Smooth muscle cell (in vitro differentiated cells): ENCODE results near the gene STX2. TPM values are rescaled to one million over a fixed set of nuclear protein-coding genes. Genes with fewer than 3 reads are reported as not detected.

ENCODE experiments used
- DNase-seq: peaks from one replicate; lab custom pipeline; 2025; ENCODE audit not compliant: unreplicated experiment; lab: John Stamatoyannopoulos, UW
- H2AFZ ChIP-seq: fragments of 200-600 bp; sonication (generic); 2 replicates; pipeline ENCODE4 v1.6.0; 2016; ENCODE audit warnings: antibody characterized with exemption, low read depth, mild to moderate bottlenecking
- H3F3A ChIP-seq: fragments of 200-600 bp; sonication (generic); 2 replicates; pipeline ENCODE4 v1.6.0; 2017; ENCODE audit warnings: antibody characterized with exemption, low read depth
- H3K27ac ChIP-seq: fragments of 200-600 bp; sonication (generic); 2 replicates; pipeline ENCODE4 v1.5.1; 2016; ENCODE audit warnings: low read depth, mild to moderate bottlenecking
- H3K27me3 ChIP-seq: fragments of 200-600 bp; sonication (generic); 2 replicates; pipeline ENCODE4 v1.6.1; 2016; ENCODE audit warnings: low read depth, mild to moderate bottlenecking
- H3K36me3 ChIP-seq: fragments of 200-600 bp; sonication (generic); 2 replicates; pipeline ENCODE4 v1.5.1; 2016; ENCODE audit warnings: low read depth
- H3K4me1 ChIP-seq: fragments of 200-600 bp; sonication (generic); 2 replicates; pipeline ENCODE4 v1.5.1; 2016; ENCODE audit warnings: low read depth
- H3K4me2 ChIP-seq: fragments of 200-600 bp; sonication (generic); 2 replicates; pipeline ENCODE4 v1.6.0; 2016; ENCODE audit warnings: mild to moderate bottlenecking
- H3K4me3 ChIP-seq: fragments of 200-600 bp; sonication (generic); 2 replicates; pipeline ENCODE4 v1.5.1; 2016; ENCODE audit warnings: mild to moderate bottlenecking
- H3K79me2 ChIP-seq: fragments of 200-600 bp; sonication (generic); 2 replicates; pipeline ENCODE4 v1.6.0; 2016; ENCODE audit warnings: low read depth, mild to moderate bottlenecking
- H3K9ac ChIP-seq: fragments of 200-600 bp; sonication (generic); 2 replicates; pipeline ENCODE4 v1.6.0; 2016; ENCODE audit warnings: low read depth
- H3K9me3 ChIP-seq: fragments of 200-600 bp; sonication (generic); replicated peaks from 2 replicates; pipeline ENCODE4 v1.5.1; 2016; ENCODE audit warnings: low read depth
- H4K20me1 ChIP-seq: fragments of 200-600 bp; sonication (generic); 2 replicates; pipeline ENCODE4 v1.6.0; 2016; ENCODE audit warnings: low read depth
- WGBS: methylation state at CpG from one replicate; pipeline ENCODE4 v1.1.7; 2016; ENCODE audit warnings: low lambda C conversion rate; 5-methylcytosine and 5-hydroxymethylcytosine counted together
- polyA plus RNA-seq: library from polyadenylated mRNA; unstranded; fragments of >200 nt; fragmentation: Nextera tagmentation; extraction: Ambion mirVana; gene quantifications from 2 replicates; pipeline ENCODE4 v1.2.1, GENCODE V29; 2016
- total RNA-seq: library from RNA; depleted of rRNA; stranded (reverse); fragments of >200 nt; gene quantifications from 2 replicates; pipeline ENCODE4 v1.2.3, GENCODE V29; 2014
- TF ChIP-seq, protein P1 (sequence below): fragments of 200-600 bp; sonication (generic); IDR thresholded peaks from 2 replicates; pipeline ENCODE4 v1.5.1; 2017; ENCODE audit warnings: borderline replicate concordance, mild to moderate bottlenecking, antibody characterized with exemption; ENCODE audit not compliant: insufficient read depth, poor library complexity, severe bottlenecking

STX2 gene
- total and polyA plus RNA-seq, 2 experiments from 2014 or later, result 25.3 to 32.8 TPM

DNA sequence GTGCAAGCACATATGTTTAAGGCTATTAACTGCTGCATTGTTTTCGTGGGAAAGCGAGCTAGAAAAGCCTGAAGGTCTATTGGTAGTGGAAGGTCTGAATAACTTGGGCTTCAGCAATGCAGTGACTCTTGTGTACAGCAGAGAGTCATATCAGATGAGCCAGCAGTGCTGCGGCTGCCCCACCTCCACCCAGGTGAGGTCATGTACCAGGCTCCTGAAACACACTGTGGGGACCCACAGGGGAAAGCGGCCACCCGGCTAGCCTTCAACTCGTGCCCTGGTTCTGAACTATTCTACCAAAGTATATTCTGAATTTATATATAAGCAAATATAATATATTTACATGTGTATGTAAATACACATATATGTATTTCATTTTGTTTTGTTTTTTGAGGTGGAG is 20.1 kb upstream of the STX2 start:
- no peaks in the 10 kb centered on the region for H3K9me3 ChIP-seq
- 80% methylated on average over 6 of the region's 6 CpGs for WGBS

DNA sequence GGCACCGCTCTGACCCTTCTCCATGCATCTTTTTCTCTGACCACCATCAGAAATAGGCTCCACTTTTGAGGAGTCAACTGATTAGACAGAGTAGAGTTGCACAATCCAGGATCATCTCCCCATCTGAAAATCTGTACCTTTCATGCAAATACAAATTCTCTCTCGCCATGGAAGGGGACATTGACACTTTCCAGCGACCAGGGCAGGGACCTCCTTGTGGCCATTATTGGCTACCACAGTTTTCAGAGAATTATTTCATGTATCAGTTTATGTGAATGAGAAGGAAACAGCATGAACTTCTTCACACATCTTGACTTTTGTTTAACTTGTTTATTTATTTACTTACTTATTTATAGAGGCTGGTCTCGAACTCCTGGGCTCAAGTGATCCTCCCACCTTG is 19.0 kb upstream of the STX2 start:
- Histone ChIP-seq H4K20me1 (no peaks in the 10 kb centered on the region), H3K4me1 (no peaks in the 10 kb centered on the region), H3K4me3 (no peak overlapping the region), H2AFZ (no peak overlapping the region), H3K9me3 (no peaks in the 10 kb centered on the region), H3F3A (no peaks in the 10 kb centered on the region), H3K4me2 (no peak overlapping the region), H3K79me2 (no peaks in the 10 kb centered on the region), H3K36me3 (no peaks in the 10 kb centered on the region), H3K27me3 (peaks cover 9% of the 10 kb centered on the region), H3K27ac (no peak overlapping the region), H3K9ac (no peak overlapping the region)
- 84% methylated on average over 4 of the region's 4 CpGs for WGBS
- TF ChIP-seq, protein P1, sequence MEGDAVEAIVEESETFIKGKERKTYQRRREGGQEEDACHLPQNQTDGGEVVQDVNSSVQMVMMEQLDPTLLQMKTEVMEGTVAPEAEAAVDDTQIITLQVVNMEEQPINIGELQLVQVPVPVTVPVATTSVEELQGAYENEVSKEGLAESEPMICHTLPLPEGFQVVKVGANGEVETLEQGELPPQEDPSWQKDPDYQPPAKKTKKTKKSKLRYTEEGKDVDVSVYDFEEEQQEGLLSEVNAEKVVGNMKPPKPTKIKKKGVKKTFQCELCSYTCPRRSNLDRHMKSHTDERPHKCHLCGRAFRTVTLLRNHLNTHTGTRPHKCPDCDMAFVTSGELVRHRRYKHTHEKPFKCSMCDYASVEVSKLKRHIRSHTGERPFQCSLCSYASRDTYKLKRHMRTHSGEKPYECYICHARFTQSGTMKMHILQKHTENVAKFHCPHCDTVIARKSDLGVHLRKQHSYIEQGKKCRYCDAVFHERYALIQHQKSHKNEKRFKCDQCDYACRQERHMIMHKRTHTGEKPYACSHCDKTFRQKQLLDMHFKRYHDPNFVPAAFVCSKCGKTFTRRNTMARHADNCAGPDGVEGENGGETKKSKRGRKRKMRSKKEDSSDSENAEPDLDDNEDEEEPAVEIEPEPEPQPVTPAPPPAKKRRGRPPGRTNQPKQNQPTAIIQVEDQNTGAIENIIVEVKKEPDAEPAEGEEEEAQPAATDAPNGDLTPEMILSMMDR, result no peak
- DNase-seq, result no peak

More for the DNA sequence above, 20.1 kb upstream of the STX2 start:
- TF ChIP-seq, protein P1, result no peak
- Histone ChIP-seq H3K79me2 (no peaks in the 10 kb centered on the region), H3K9ac (no peak overlapping the region), H3K27me3 (peaks cover 4% of the 10 kb centered on the region), H3K4me2 (no peak overlapping the region), H3K27ac (peak overlapping the region; percentile 24), H3K36me3 (no peaks in the 10 kb centered on the region), H2AFZ (no peak overlapping the region), H4K20me1 (no peaks in the 10 kb centered on the region), H3K4me3 (no peak overlapping the region), H3F3A (no peaks in the 10 kb centered on the region), H3K4me1 (no peaks in the 10 kb centered on the region)
- no peak for DNase-seq

DNA sequence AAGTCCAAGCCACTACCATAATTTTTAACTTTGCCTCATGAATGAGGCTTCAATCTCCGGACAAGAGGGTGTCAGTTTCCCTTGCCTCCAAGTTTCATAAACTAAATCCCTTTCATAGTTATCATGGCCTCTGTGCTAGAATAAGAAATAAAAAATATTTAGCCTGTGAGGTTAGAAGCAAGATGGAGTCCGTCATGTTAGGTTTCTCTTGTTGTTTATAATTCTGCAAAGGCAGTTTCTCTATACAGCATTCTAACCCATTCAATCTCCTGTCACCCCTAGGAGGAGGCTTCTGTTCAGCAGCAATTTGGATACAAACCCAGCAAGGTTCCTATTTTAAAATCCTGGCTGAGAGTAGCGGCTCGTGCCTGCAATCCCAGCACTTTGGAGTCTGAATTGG is 17.0 kb upstream of the STX2 start:
- Histone ChIP-seq H3K27ac (no peak overlapping the region), H3K9me3 (no peaks in the 10 kb centered on the region), H3K9ac (no peak overlapping the region), H3K4me3 (no peak overlapping the region), H3K4me1 (no peaks in the 10 kb centered on the region), H3K36me3 (no peaks in the 10 kb centered on the region), H4K20me1 (no peaks in the 10 kb centered on the region), H3F3A (no peaks in the 10 kb centered on the region), H3K27me3 (peaks cover 9% of the 10 kb centered on the region), H3K4me2 (no peak overlapping the region), H3K79me2 (no peaks in the 10 kb centered on the region), H2AFZ (no peak overlapping the region)
- WGBS, result 90% methylated on average over 4 of the region's 4 CpGs
- DNase-seq, result no peak
- TF ChIP-seq, protein P1, result no peak

DNA sequence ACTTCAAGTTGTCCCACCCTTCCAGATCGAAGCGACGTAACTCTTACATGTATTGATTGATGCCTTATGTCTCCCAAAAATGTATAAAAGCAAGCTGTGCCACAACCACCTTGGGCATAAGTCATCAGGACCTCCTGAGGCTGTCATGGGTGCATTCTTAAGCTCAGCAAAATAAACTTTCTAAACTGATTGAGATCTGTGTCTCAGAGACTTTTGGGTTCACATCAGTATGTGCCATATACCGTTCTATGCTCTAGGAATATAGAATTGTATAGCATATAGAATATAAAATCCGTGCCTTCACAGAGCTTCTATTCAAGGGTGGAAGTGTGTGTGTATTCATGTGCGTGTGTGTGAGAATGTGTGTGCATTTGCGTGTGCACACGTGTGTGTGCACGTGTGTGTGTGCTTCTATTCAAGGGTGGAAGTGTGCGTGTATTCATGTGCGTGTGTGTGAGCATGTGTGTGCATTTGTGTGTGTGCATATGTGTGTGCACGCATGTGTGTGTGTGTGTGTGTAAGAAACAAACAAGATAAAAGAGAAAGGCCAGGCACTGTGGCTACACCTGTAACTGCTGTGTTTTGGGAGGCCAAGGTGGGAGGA is 11.5 kb upstream of the STX2 start:
- no peaks in the 10 kb centered on the region for H3K79me2 ChIP-seq
- WGBS, result 75% methylated on average over 12 of the region's 12 CpGs
- TF ChIP-seq, protein P1, result no peak
- no peaks in the 10 kb centered on the region for H3K36me3 ChIP-seq
- H3K9me3 ChIP-seq, result no peaks in the 10 kb centered on the region
- H3K9ac ChIP-seq, result no peak overlapping the region
- H3K4me2 ChIP-seq, result no peak overlapping the region
- H3K27ac ChIP-seq, result no peak overlapping the region
- peaks cover 9% of the 10 kb centered on the region for H3K27me3 ChIP-seq
- no peak overlapping the region for H2AFZ ChIP-seq
- no peaks in the 10 kb centered on the region for H3K4me1 ChIP-seq
- DNase-seq, result no peak
- H3K4me3 ChIP-seq, result no peak overlapping the region
- peaks cover 19% of the 10 kb centered on the region for H3F3A ChIP-seq
- no peaks in the 10 kb centered on the region for H4K20me1 ChIP-seq
